Progenitor cell of endocrine pancreas (in vitro differentiated cells): Measurements from ENCODE around the gene CAMK2D. TPM values are rescaled to one million over a fixed set of nuclear protein-coding genes. Genes with fewer than 3 reads are reported as not detected.

Source experiments
- DNase-seq: peaks from one replicate; pipeline ENCODE4 v3.0.0; 2021; ENCODE audit warnings: low spot score; ENCODE audit not compliant: unreplicated experiment
- H3K27ac Mint-ChIP-seq: 2 replicates; pipeline ENCODE4 v1.8.0; 2021; ENCODE audit warnings: mild to moderate bottlenecking, moderate library complexity, mixed read lengths
- H3K27me3 Mint-ChIP-seq: 2 replicates; pipeline ENCODE4 v1.8.0; 2021; ENCODE audit warnings: mixed read lengths
- H3K36me3 Mint-ChIP-seq: 2 replicates; pipeline ENCODE4 v1.8.0; 2022; ENCODE audit warnings: mixed read lengths; ENCODE audit not compliant: insufficient read depth
- H3K4me1 Mint-ChIP-seq: 2 replicates; pipeline ENCODE4 v1.8.0; 2021; ENCODE audit warnings: low read depth, mixed read lengths
- H3K4me3 Mint-ChIP-seq: 2 replicates; pipeline ENCODE4 v1.8.0; 2021; ENCODE audit warnings: low read depth, mild to moderate bottlenecking, moderate library complexity, mixed read lengths
- H3K9me3 Mint-ChIP-seq: 2 replicates; pipeline ENCODE4 v1.8.0; 2021; ENCODE audit warnings: low read depth, mixed read lengths
- total RNA-seq: library from RNA; stranded (reverse); gene quantifications from 2 replicates; pipeline ENCODE4 v1.2.1, GENCODE V29; 2021
- TF ChIP-seq, protein P1 (sequence below): fragments of 200-600 bp; sonication (generic); IDR thresholded peaks from one replicate; pipeline ENCODE4 v1.5.0; 2021; ENCODE audit warnings: antibody characterized with exemption, mild to moderate bottlenecking; ENCODE audit not compliant: unreplicated experiment

The CAMK2D gene
- total RNA-seq, 1 donor from 2014 or later: 74.4 TPM

DNA sequence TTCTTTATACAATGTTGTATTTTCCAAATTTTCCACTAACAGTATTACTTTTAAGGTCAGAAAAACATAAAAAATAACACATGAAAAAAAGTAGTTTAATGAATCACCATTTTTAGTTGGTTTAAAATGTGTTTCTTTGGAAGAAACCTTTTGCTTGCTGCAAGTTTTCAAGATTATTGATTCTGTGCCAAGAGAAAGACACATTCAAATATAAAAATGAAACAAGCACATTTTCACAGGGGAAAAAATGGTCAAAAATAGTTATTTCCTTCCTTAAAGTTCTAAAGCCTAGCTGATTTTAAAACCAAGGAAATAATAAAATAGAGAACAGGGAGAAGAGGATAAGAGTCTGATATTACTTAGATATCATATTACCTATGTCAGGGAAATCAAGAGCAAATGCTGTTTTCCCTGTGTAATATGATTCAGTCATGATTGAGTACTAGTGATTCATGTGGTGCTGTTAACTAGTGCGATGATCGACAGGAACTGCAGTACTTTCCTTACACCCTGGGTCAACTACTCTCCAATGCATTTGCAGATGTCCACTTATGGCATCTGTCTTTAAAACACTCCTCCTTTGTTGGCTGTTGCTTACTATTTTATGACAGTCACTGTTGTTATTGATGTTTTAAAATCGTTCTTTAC is 103.8 kb downstream of the CAMK2D start:
- TF ChIP-seq, protein P1, sequence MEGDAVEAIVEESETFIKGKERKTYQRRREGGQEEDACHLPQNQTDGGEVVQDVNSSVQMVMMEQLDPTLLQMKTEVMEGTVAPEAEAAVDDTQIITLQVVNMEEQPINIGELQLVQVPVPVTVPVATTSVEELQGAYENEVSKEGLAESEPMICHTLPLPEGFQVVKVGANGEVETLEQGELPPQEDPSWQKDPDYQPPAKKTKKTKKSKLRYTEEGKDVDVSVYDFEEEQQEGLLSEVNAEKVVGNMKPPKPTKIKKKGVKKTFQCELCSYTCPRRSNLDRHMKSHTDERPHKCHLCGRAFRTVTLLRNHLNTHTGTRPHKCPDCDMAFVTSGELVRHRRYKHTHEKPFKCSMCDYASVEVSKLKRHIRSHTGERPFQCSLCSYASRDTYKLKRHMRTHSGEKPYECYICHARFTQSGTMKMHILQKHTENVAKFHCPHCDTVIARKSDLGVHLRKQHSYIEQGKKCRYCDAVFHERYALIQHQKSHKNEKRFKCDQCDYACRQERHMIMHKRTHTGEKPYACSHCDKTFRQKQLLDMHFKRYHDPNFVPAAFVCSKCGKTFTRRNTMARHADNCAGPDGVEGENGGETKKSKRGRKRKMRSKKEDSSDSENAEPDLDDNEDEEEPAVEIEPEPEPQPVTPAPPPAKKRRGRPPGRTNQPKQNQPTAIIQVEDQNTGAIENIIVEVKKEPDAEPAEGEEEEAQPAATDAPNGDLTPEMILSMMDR: no peak
- Mint-ChIP-seq H3K36me3 (peaks cover 18% of the 10 kb centered on the region), H3K27ac (no peak overlapping the region)

DNA sequence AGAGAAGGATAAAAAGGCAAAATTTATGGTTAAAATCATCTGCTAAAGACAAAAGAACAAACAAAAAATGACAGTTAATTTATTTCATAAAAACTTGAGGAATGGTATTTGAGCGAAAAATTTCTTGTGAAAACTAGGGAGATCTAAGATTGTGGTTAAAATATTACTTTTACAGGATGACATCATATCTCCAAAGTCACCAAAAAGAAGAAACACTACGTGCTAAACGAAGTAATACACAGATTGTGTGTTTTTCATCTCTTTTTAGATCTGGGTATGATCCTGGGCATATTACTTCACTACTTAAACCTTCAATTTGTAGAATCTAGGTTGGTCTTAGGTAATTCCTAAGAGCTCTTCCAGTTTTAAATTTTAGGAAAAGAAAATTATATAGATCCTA is 107.7 kb downstream of the CAMK2D start:
- no peak for DNase-seq
- H3K9me3 Mint-ChIP-seq: peaks cover 6% of the 10 kb centered on the region

More for the DNA sequence above, 103.8 kb downstream of the CAMK2D start:
- Mint-ChIP-seq H3K9me3 (peaks cover 6% of the 10 kb centered on the region), H3K27me3 (no peaks in the 10 kb centered on the region), H3K4me1 (peaks cover 26% of the 10 kb centered on the region), H3K4me3 (no peak overlapping the region)
- DNase-seq: no peak

DNA sequence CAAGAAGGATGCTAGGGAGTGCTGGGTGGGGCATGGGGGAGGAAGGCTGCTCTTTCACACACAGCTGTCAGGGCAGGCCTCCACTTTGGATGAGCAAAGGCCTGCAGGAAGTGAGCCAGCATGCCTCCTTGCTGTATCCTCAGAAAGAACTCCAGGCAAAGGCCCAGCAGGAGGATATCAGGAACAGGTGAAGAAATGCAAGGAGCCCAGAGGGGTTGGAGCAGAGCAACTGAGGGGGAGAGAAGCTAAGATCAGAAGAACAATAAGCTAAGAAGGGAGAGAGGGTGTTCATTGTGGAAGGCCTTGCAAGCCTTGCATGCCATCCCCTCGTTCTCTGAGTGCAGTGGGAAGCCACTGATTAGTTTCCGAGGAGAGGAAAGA is 115.1 kb downstream of the CAMK2D start:
- Mint-ChIP-seq H3K9me3 (no peaks in the 10 kb centered on the region), H3K36me3 (peaks cover 4% of the 10 kb centered on the region), H3K4me3 (peak overlapping the region; percentile 12), H3K27me3 (no peaks in the 10 kb centered on the region), H3K27ac (peak overlapping the region; percentile 98), H3K4me1 (peaks cover 41% of the 10 kb centered on the region)
- no peak for DNase-seq
- TF ChIP-seq, protein P1: no peak

More for the DNA sequence above, 107.7 kb downstream of the CAMK2D start:
- H3K27ac Mint-ChIP-seq: no peak overlapping the region
- TF ChIP-seq, protein P1: no peak
- H3K36me3 Mint-ChIP-seq: peaks cover 12% of the 10 kb centered on the region
- peaks cover 30% of the 10 kb centered on the region for H3K4me1 Mint-ChIP-seq
- no peak overlapping the region for H3K4me3 Mint-ChIP-seq
- H3K27me3 Mint-ChIP-seq: no peaks in the 10 kb centered on the region

DNA sequence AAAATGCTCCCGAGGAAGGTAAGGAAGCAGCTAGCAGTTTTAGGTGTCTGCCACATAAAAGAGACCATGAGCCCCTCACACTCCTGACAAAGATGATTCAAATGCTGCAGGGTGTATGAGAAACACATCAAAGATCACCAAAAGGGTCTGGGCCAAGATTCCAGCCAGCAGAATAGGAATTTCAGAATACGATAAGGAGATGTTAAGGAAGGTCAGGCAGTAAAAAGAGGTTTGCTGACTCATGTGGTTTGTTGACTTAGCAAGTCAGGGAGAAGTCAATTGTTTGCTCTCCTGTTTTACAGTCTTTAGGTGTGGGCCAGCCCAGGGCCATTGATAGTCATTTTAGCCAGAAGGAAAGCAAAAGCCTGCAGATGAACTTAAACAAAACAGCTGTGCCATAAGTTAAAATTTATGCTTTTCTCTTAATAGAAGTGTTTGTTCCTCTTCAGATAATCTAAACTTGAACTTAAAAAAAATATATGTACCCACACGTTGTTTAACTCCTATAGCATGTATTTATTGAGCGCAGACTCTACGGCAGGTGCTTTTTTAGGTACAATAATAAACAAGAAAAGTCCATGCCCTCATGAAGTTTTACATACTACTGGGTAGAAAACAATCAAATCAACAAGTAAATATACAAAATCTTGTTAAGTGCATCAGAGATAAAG is 115.6 kb downstream of the CAMK2D start:
- H3K9me3 Mint-ChIP-seq: no peaks in the 10 kb centered on the region
- no peaks in the 10 kb centered on the region for H3K27me3 Mint-ChIP-seq
- H3K27ac Mint-ChIP-seq: peak overlapping the region; percentile 98
- TF ChIP-seq, protein P1: no peak
- peak overlapping the region; percentile 6 for H3K4me3 Mint-ChIP-seq
- peaks cover 44% of the 10 kb centered on the region for H3K4me1 Mint-ChIP-seq
- H3K36me3 Mint-ChIP-seq: peaks cover 4% of the 10 kb centered on the region
- no peak for DNase-seq

DNA sequence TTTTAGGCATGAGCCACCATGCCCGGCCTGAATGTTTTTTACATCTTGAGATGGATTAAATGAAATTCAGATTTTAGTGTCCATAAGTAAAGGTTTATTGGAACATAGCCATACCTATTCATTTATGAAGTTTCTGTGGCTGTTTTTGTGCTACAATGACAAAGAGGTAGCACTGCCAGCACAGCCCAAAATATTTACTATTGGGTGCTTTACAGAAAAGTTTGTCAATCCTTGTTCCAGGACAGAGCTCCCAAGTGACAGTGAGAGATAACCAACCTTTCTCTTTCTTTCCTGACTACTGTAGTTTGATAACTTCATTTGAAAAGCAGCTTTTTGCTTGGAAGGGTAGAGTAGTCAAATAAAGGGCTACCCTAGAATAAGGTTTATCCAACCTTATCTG is 116.2 kb downstream of the CAMK2D start:
- Mint-ChIP-seq H3K36me3 (peaks cover 4% of the 10 kb centered on the region), H3K4me1 (peaks cover 50% of the 10 kb centered on the region), H3K4me3 (no peak overlapping the region), H3K27me3 (no peaks in the 10 kb centered on the region), H3K9me3 (no peaks in the 10 kb centered on the region), H3K27ac (peak overlapping the region; percentile 98)
- TF ChIP-seq, protein P1: no peak
- no peak for DNase-seq
